K562 (cell line): Measurements from ENCODE around the gene DCUN1D3. TPM values are rescaled to one million over a fixed set of nuclear protein-coding genes. Genes with fewer than 3 reads are reported as not detected.

Source experiments
- NR4A1 ChIP-seq, 2 experiments: fragments of 250-450 bp in 1 of 2; fragments of 450-650 bp in 1 of 2; sonication (Bioruptor Pico) in 1 of 2; IDR thresholded peaks; 2 replicates each; pipeline versions ENCODE4 v1.4.0 to v1.6.1; 2016 to 2020; ENCODE audit warnings: mild to moderate bottlenecking in 2 of 2, missing compliant biosample characterization in 1 of 2, missing genetic modification characterization in 1 of 2, moderate library complexity in 1 of 2
- polyA plus RNA-seq, 8 experiments: library from polyadenylated mRNA; depleted of rRNA in 4 of 8; stranded (reverse) in 5 of 8; unstranded in 3 of 8; fragments of >200 nt; fragmentation: Nextera tagmentation in 2 of 8; fragmentation: Illumina TruSeq in 1 of 8; extraction: Ambion mirVana in 2 of 8; extraction: Trizol in 1 of 8; gene quantifications; 2 replicates each; pipeline versions ENCODE4 v1.2.1 to v1.2.3, GENCODE V29; 2011 to 2014; ENCODE audit warnings: inconsistent platforms in 1 of 8, missing spikeins in 1 of 8
- total RNA-seq, 7 experiments: library from RNA; depleted of rRNA in 6 of 7; stranded (reverse); fragments of >200 nt in 6 of 7; fragmentation: Illumina TruSeq in 2 of 7; extraction: Trizol in 2 of 7; gene quantifications; 2 replicates each; pipeline versions ENCODE4 v1.2.1 to v1.2.3, GENCODE V29; 2011 to 2021; ENCODE audit warnings: low replicate concordance in 1 of 7
- TF ChIP-seq, protein P1 (sequence below), 2 experiments: fragments of 450-650 bp; IDR thresholded peaks; 2 replicates each; pipeline ENCODE4 v1.6.1; 2016; ENCODE audit warnings: mild to moderate bottlenecking in 2 of 2, borderline replicate concordance in 1 of 2, low read depth in 1 of 2, moderate library complexity in 1 of 2

DCUN1D3 gene
- total and polyA plus RNA-seq, 9 of the 15 experiments (the other 6 are each of a cell fraction or from before 2014, with no cell fraction given) = 1.0 to 4.7 (median 2.2) TPM

DNA sequence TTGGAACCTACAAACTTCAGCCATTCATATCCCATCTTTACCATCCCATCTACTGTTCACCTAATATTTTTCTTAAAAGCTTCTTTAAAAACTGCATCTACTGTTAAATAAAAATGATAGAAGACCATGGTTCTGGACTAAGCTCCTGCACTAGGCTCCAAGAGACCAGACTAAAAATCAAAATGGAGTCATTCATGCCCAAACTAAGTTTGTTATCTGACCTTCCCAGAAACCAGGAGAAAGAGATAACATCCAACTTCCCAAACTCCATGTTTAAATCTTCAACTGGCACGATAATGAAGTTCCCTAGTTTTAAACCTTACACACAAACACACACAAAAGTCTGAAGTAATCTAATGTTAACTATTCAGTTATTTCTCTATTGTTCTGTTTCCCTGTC lies 13.8 kb downstream of the DCUN1D3 start (continued):
- TF ChIP-seq NR4A1 (CRISPR knock-in tag; IDR thresholded peaks at IDR 0.05) (no peak), NR4A1 (tag; IDR thresholded peaks at IDR 0.05) (peak; percentile 81)
- TF ChIP-seq, protein P1, sequence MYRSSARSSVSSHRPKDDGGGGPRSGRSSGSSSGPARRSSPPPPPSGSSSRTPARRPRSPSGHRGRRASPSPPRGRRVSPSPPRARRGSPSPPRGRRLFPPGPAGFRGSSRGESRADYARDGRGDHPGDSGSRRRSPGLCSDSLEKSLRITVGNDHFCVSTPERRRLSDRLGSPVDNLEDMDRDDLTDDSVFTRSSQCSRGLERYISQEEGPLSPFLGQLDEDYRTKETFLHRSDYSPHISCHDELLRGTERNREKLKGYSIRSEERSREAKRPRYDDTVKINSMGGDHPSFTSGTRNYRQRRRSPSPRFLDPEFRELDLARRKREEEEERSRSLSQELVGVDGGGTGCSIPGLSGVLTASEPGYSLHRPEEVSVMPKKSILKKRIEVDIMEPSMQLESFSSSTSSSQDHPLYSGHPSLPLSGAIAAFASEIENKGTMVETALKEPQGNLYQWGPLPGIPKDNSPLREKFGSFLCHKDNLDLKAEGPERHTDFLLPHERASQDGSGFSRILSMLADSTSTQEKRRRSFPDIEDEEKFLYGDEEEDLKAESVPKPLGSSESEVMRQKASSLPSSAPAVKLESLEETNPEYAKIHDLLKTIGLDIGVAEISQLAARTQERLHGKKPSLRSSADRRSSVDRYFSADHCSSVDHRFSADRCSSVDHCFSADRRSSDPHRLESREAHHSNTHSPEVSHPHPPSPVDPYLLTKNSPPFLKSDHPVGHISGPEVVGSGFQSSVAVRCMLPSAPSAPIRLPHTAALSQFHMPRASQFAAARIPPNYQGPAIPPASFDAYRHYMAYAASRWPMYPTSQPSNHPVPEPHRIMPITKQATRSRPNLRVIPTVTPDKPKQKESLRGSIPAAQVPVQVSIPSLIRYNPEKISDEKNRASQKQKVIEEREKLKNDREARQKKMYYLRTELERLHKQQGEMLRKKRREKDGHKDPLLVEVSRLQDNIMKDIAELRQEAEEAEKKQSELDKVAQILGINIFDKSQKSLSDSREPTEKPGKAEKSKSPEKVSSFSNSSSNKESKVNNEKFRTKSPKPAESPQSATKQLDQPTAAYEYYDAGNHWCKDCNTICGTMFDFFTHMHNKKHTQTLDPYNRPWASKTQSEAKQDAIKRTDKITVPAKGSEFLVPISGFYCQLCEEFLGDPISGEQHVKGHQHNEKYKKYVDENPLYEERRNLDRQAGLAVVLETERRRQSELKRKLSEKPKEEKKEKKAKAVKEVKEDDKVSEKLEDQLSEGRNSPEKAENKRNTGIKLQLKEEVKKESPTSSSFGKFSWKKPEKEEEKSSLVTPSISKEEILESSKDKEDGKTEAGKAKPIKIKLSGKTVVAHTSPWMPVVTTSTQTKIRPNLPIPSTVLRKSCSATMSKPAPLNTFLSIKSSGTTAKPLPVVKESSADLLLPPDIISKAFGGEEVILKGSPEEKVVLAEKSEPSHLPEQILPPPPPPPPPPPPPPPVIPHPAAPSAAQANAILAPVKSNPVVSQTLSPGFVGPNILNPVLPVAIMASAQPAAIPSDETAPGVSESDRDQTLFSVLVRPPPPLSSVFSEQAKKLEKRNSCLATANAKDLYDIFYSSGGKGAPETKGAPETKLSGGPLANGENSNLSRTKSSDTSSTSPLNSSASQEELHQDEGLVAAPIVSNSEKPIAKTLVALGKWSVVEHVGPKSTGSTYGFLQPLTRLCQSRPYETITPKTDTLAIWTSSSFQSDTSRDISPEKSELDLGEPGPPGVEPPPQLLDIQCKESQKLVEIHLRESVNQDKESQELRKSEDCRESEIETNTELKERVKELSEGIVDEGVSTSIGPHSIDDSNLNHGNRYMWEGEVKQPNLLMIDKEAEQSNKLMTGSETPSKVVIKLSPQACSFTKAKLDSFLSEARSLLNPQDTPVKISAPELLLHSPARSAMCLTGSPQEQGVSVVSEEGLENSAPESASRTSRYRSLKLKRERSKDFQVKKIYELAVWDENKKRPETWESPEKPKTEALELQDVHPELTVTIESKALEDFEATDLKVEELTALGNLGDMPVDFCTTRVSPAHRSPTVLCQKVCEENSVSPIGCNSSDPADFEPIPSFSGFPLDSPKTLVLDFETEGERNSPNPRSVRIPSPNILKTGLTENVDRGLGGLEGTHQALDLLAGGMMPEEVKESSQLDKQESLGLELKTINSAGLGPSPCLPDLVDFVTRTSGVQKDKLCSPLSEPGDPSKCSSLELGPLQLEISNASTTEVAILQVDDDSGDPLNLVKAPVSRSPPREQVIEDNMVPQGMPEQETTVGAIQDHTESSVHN (IDR thresholded peaks at IDR 0.05; ENCODE audit: borderline replicate concordance in 1 of 2, low read depth in 1 of 2) = no peak
